DLD1 (cell line): ENCODE results near the gene CLCN3.
"Not testable (repeated sequence)": the region's sequence is repeated elsewhere in the genome, so short reads cannot be mapped to it uniquely, and the experiment has no call there.

Experiments used
- in situ Hi-C: cut with HindIII; loops from 2 replicates; pipeline ENCODE4 v1.10.0; 2017; ENCODE audit warnings: low sequenced_read_pairs

CLCN3 gene

GRCh38 chr4:169617306-169617705, 3.1 kb upstream of the CLCN3 start:
- in situ Hi-C loops, result no loop called here

- in situ Hi-C loops, result no loop called here
Measured at GRCh38 chr4:169618286-169618685, 2.1 kb upstream of the CLCN3 start.

GRCh38 chr4:169618986-169619385, 1.4 kb upstream of the CLCN3 start:
- in situ Hi-C loops, result no loop called here

GRCh38 chr4:169619518-169619957, 840 bp upstream of the CLCN3 start:
- in situ Hi-C loops, result no loop called here

- in situ Hi-C loops, result no loop called here
Measured at GRCh38 chr4:169620880-169621248, 486 bp downstream of the CLCN3 start.

DNA sequence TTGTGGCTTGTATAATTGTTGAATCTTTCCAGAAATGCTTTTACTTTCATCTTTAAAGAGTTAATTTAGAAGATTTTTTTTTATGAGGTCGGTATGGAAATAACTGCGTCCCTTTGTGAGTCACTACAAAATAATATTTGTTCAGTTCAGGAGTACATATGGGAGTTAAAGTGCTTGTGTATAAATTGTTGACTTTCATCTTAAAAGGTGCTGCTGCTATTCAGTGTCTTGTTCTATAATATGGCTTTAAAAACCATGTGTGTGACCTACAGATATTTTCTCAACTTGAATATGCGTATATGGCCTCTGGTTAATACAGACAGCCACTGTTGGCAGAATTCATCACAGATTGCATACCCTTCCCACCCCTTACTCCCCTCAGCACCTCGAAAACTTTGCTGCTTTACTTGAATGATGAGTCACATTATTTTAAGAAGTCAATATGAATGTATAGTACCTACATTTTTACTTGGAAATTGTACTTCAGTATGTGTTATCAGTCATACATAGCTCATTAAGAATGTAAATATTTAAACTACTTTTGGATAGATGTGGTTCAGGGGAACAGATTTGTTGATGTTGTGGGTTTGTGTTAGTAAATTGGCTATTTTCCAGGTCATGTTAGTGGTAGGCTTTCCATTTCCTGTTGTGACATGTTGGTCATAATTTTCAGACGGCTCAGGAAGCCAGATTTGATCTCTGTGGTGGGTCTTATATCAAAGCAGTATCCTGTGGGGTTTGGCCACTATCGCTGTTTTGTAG, 1.5 kb downstream of the CLCN3 start:
- in situ Hi-C loops, result no loop called here

GRCh38 chr4:169622566-169622965, 2.2 kb downstream of the CLCN3 start:
- in situ Hi-C loops, result no loop called here

- in situ Hi-C loops, result not testable (repeated sequence)
Measured at GRCh38 chr4:169624012-169624411, 3.6 kb downstream of the CLCN3 start.

DNA sequence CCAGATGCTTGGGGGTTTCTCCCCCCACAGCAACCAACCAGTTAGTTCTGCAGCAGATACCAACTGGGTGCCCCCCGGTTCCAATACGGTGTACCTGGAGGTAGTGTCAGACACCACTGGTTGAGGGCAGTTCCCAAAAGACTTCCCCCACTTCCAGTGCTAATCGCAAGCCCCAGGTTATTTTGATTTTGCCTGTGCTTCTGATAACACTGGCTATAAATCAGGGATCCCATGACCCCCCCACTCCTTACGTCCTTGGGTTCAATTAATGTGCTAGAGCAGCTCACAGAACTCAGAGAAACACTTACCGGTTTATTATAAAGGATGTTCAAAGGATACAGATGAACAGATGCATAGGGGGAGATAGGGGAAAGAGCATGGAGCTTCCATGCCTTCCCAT, 5.5 kb downstream of the CLCN3 start:
- in situ Hi-C loops, result no loop called here

GRCh38 chr4:169626331-169627282, 6.2 kb downstream of the CLCN3 start:
- in situ Hi-C loops, result no loop called here

GRCh38 chr4:169627307-169627706, 6.9 kb downstream of the CLCN3 start:
- in situ Hi-C loops, result no loop called here

DNA sequence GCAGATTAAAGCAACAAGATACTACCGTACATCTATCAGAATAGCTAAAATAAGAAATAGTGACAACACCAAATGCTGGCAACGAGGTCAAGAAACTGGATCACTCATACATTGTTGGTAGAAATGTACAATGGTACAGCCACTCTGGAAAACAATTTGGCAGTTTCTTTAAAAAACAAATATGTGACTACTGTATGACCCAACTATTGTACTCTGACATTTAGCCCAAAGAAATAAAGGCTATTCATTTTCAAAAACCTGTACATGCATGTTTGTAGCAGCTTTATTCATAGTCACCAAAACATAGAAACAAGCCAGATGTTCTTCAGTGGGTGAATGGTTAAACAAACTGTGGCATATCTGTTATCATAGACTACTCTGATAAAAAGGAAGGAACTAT, 8.2 kb downstream of the CLCN3 start:
- in situ Hi-C loops, result no loop called here

GRCh38 chr4:169630069-169630468, 9.7 kb downstream of the CLCN3 start:
- in situ Hi-C loops, result no loop called here

- in situ Hi-C loops, result no loop called here
Measured at GRCh38 chr4:169632896-169633295, 12.5 kb downstream of the CLCN3 start.

- in situ Hi-C loops, result no loop called here
Measured at GRCh38 chr4:169634975-169635374, 14.6 kb downstream of the CLCN3 start.

- in situ Hi-C loops, result no loop called here
Measured at GRCh38 chr4:169640261-169640870, 20.0 kb downstream of the CLCN3 start.

DNA sequence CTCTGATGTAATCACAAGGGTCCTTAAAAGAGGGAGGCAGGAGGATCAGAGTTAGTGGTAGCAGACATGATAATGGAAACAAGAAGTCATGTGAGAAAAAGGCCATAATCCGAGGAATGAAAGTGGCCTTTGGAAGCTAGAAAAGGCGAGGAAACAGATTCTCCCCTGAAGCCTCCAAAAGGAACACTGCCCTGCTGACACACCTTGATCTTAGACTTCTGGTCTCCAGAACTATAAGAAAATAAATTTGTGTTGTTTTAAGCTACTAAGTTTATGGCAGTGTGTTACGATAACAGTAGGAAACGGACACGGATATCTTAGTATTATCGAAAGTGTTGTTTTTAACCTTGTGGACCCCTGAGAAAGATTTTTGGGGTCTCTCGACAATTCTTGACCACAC, 24.4 kb downstream of the CLCN3 start:
- in situ Hi-C loops, result no loop called here

GRCh38 chr4:169645627-169646026, 25.2 kb downstream of the CLCN3 start:
- in situ Hi-C loops, result no loop called here

DNA sequence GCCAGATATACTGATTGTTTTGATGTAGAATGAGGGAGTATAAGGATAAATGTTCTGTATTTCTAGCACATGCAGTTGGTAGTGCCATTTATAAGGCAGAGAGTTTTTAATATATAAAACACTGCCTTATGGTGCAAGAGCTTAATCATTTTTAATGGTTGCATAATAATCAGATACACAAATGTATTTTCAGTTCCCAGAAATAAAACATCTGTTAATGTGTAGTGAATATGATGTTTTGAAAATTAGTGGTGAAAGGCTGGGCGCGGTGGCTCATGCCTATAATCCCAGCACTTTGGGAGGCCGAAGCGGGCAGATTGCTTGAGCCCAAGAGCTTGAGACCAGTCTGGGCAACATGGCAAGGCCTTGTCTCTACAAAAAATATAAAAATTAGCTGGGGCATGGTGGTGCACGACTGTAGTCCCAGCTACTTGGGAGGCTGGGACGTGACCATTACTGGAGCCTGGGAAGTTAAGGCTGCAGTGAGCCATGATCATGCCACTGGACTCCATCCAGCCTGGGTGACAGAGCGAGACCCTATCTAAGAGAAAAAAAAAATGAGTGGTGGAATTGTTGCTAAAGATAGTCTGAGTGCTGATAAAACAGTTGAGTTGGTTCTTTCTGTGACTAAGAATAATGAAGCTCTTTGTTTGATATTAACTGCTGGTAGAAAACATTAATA, 29.3 kb downstream of the CLCN3 start:
- in situ Hi-C loops, result no loop called here

- in situ Hi-C loops, result no loop called here
Measured at GRCh38 chr4:169650227-169650936, 30.0 kb downstream of the CLCN3 start.
